H7 (cell line): Measurements from ENCODE around the gene NPAS3. TPM values are rescaled to one million over a fixed set of nuclear protein-coding genes. Genes with fewer than 3 reads are reported as not detected.

ENCODE experiments used
- DNase-seq: peaks from one replicate; pipeline ENCODE4 v3.0.0; 2012
- H3K27me3 ChIP-seq: 2 replicates; pipeline ENCODE4 v1.6.0; 2011; ENCODE audit warnings: mild to moderate bottlenecking, low read length; ENCODE audit not compliant: control insufficient read depth, insufficient read depth
- H3K36me3 ChIP-seq: replicated peaks from 2 replicates; pipeline ENCODE4 v1.5.1; 2011; ENCODE audit warnings: low read length; ENCODE audit not compliant: control insufficient read depth, insufficient read depth
- H3K4me3 ChIP-seq: 2 replicates; pipeline ENCODE4 v1.5.1; 2011; ENCODE audit warnings: low read depth, mild to moderate bottlenecking, control low read depth, low read length, moderate library complexity; ENCODE audit not compliant: insufficient read depth
- total RNA-seq: library from RNA; depleted of rRNA; stranded (reverse); fragments of >200 nt; shearing (Covaris generic); gene quantifications from 2 replicates; pipeline ENCODE4 v1.2.3, GENCODE V29; 2014

NPAS3 gene
- total RNA-seq, 1 experiment from 2014 or later = 4.3 TPM

DNA sequence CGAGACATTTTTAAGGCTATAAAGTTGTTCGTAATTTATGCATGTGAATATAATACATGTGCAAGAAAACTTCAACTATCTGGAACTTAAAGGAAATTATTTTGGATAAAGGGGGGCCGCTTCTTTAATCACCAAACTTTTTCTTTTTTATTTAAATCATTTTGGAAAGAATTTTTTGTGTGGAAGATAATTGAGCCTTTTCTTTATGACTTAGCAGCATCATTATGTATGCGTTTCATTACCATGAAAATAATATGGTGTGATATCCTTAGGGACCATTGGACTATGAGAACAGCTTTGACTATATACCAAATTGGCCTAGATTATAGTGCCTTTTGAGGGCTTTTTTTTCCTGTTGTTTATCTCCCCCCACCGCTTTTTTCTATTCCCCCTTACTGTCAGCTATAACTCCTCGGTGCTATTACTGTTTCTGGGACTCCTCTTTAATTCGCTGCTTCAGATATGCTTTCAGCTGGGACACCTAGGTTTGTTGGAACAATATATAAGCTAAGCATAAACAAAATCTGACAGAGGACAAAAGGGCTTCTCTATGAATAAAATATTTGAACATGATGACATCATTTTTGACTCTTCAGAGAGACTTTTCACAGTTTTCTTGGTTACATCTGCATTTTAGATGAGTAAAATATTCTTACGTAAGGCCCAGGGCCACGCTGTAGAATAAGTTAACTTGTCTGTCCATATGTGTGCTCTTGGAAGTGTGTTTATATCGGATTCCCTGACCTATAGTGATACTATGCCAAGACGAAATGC lies 392.7 kb downstream of the NPAS3 start:
- Histone ChIP-seq H3K27me3 (no peaks in the 10 kb centered on the region), H3K36me3 (no peaks in the 10 kb centered on the region), H3K4me3 (no peak overlapping the region)
- no peak for DNase-seq

DNA sequence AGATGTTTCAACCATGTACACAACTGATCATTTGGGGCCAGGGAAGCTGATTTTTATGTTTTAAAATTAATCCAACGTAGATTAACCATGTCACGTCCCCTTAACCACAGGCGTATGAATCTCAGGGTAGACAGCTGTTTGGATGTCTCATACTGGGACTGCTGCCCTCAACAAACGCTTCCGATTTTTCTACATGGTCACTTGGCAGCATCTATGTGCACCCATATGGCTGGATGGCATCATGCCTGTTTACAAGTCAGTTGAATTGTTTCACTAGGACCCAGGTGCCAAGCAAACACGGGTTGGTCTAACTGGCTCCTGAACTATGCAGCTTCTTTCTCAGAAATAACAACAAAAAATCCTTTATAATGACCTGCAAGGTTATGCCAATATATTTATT lies 393.8 kb downstream of the NPAS3 start:
- Histone ChIP-seq H3K4me3 (no peak overlapping the region), H3K36me3 (no peaks in the 10 kb centered on the region), H3K27me3 (no peaks in the 10 kb centered on the region)
- no peak for DNase-seq

DNA sequence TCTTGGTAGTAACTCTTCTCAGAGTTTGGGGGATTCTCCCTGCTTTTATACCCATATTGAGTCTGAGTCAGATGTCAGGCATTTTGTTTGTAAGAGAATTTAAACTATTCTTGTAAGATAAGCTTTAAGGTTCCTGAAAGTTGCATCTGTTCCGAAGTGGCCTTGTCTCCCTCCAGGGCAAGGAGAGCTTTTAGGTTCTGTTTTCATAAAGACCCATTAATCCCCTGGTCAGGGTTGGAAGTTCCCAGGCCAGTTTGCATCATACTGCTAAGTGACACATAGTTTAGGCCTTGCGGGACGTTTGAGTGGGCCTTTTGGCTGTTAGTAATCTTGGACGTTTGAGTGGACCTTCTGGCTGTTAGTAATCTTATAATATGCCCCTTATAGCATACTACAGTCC lies 396.7 kb downstream of the NPAS3 start:
- no peak for DNase-seq
- H3K4me3 ChIP-seq = no peak overlapping the region
- H3K27me3 ChIP-seq = no peaks in the 10 kb centered on the region
- H3K36me3 ChIP-seq = no peaks in the 10 kb centered on the region

DNA sequence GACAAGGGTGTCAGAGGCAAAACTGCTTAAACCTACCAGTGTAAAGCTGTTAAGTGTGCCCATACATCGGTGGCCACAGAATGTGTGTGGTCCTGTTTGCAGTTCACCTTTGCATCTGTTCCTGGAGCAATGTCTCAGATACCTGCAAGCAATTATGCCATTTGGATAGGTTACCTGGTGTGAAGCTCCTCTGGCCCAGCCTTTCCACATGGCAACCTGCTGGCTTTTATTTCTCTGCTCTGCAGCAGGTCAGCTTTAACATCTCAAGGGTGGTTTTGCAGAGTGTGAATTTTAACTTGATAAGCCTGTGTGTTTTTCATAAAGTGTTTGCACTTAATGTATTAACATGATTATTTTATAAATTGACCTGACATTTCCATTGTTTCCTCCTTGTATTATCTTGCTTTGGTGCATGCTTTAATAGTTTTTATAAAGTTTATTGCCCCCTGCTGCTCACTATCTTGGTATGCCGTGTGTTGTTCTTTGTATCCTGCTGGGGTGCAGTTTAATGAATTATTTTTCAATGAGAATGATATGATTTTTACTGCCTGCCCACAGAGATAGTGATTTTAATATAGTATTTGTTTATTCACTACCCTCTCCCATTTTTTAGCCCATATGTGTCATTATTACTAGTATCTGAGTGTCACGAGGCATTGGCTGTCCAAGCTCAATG lies 403.8 kb downstream of the NPAS3 start:
- Histone ChIP-seq H3K36me3 (no peaks in the 10 kb centered on the region), H3K27me3 (no peaks in the 10 kb centered on the region), H3K4me3 (no peak overlapping the region)
- DNase-seq = no peak

DNA sequence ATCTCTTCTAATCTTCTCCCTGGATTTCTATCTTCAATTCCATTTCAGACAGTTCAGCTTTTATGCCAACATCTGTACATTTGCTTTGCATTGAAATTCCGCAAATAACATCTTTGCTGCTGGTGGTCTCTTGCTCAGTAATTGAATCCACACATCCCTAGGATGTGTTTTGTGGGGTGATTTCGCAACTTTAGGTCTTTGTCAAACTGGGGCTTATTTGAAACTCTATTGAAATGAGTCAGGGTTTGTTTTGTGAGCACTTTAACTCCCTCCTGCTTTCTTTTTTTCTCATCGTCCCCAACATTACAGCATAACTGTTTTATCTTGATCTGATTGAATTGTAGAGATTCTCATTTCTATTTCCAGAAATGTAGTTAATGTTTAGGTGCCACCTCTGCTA lies 404.3 kb downstream of the NPAS3 start:
- H3K4me3 ChIP-seq = no peak overlapping the region
- no peaks in the 10 kb centered on the region for H3K27me3 ChIP-seq
- no peak for DNase-seq
- no peaks in the 10 kb centered on the region for H3K36me3 ChIP-seq

DNA sequence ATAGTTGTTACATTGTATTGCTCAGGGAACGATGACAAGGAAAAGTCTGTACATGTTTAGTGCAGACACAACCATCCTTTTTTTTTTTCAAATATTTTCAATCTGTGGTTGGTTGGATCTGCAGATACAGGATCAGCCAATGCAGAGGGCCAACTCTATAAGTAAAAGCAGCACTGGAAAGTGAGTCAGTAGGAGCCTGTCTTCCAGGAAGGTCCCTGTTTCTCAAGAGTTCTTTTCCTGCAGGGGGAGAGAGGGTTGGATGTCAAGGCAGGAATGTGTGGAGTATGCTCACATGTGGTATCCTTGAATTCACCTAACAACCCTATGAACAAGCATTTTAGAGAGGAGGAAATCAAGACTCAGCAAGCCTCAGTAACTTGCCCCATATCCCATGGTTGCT lies 409.1 kb downstream of the NPAS3 start:
- H3K27me3 ChIP-seq = no peaks in the 10 kb centered on the region

DNA sequence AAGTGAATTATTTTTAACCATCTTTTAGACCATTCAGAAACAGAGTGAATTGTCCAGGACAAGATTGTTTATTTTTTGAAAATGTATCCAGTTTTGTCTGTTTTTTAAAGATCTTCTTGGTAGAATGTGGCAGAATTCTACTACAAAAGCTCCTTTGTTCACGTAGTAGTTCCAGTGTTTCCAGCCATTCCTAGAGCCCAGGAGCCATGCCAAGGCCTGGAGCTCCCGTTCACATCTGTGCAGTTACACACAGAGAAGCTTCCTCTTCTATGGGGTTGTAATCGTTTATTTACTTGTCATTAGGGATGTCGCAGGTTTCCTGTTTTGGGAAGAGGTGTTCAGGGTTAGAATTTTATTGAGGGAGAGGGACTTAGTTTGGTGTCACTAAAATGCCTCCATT lies 409.8 kb downstream of the NPAS3 start:
- Histone ChIP-seq H3K4me3 (no peak overlapping the region), H3K27me3 (no peaks in the 10 kb centered on the region), H3K36me3 (no peaks in the 10 kb centered on the region)
- no peak for DNase-seq

More for the DNA sequence above, 409.1 kb downstream of the NPAS3 start:
- no peak for DNase-seq
- Histone ChIP-seq H3K4me3 (no peak overlapping the region), H3K36me3 (no peaks in the 10 kb centered on the region)

DNA sequence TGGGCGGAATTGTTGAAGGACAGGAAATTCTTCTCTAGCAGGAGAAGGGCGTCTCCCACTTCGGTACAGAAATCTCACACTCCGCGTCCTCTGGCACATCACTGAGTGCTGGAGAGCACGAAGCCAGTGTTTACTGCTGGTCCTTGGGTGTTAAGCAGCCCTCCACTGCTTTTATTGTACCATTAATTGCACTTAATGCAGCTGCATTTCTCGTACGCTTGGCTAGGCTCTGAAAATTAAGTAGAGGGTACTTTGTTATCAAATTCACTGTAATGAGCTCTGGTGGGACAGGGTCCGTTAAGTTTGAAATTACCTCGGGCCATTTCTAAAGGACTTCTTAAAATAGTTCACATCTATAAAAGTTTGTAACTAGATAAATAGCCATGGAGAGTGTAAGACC lies 411.2 kb downstream of the NPAS3 start:
- Histone ChIP-seq H3K27me3 (no peaks in the 10 kb centered on the region), H3K4me3 (no peak overlapping the region), H3K36me3 (no peaks in the 10 kb centered on the region)
- DNase-seq = no peak

DNA sequence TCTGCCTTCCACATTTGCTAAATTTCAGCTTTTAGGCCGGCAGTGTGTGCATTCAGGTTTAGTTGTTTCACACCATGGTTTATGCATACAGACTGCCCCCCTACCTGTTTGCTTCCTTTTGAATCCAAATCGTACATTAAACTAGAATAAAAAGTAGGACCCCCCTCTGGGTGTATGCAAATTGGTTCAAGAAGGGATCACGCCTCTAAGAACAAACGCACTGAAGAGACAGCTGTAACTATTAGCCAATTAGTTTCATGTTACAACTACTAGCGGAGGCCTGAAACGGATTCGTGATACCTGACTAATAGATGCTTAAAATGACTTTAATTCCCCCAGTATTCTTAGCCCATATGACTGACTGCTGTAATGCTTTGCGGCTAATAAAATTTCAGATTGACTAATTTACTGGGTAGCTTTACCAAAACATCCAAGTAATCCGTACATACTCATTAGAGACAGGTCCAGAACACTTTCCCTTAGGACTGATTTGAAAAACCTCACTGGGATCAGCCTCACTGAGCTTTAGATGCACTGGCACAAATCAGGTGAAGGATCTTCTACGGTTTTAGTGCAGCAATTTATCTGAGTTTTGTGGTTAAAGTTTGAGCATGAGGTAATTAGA lies 411.8 kb downstream of the NPAS3 start:
- DNase-seq = no peak
- Histone ChIP-seq H3K36me3 (no peaks in the 10 kb centered on the region), H3K4me3 (no peak overlapping the region), H3K27me3 (no peaks in the 10 kb centered on the region)

DNA sequence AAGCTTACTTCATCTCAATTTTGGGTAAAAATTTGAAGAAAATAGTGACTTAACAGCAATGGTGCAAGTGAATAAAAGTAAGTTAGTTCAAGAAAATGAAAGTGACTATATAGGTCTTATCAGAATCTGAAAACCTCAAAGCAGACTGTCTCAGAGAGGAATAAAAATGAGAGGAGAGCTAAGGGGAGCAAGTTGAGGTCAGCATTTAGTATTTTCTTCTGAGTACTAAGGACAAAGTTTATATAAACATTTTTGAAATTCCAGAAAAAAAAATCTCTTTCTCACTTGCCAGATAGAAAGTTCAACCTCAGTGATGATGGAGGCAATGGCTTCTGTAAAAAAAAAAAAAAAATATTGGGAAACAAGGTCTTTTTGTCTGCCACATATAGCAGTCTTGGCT lies 414.1 kb downstream of the NPAS3 start:
- H3K36me3 ChIP-seq = no peaks in the 10 kb centered on the region
- H3K27me3 ChIP-seq = no peaks in the 10 kb centered on the region
- no peak for DNase-seq
- H3K4me3 ChIP-seq = no peak overlapping the region

DNA sequence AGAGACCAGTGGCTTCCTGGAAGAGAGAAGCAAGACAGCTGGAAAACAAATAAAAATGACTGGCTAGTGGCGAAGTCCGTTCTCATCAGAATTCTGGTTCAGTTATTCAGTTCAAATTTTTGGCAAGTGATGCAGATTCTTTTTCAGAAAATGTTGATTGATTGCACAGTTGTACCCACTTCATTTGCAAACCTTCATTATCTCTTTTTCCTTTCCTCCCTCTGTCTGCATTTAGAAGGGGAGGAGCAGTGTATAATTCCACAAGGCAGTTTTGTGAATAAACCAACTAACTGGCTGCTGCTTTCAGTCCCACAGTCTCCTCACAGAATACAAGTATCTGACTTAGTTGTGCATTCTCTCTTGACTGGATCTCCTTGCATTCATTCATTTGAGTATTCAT lies 417.5 kb downstream of the NPAS3 start:
- H3K4me3 ChIP-seq = no peak overlapping the region
- DNase-seq = no peak
- H3K36me3 ChIP-seq = no peaks in the 10 kb centered on the region
- no peaks in the 10 kb centered on the region for H3K27me3 ChIP-seq

DNA sequence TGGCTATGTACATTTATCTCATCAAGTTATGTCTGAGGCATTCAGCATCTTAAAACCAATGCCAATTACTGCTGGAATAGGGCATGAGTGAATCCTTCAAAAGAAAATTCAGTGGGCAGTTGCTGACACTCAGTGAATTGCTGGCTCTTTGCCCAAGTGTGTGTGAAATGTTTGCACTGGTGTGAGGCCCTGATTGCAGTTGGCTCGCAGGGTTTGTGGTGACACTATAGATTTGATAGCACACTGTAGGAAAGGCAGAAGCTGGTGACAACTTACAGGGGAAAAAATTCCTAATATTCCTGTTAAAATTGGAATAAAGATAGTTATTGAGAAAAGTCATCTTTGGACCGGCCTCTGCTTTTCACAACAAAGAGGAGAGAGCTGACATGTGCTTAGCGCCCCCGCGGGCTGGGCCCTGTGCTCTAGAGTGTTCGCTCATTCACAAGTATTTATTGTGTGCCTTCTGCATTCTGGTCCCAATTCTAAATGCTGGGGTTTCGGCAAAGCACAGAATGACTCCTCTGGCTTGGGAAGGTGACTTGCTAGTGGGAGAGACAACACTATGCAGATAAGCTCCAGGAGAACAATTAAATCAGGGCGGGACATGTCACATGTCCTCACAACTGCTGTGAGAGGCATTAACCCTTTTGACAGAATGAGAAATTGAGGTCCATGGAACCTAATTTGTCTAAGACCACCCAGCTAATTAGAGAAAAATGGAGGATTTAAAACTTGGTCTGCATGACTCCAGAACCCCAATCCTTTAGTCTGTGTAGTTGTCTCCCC lies 418.7 kb downstream of the NPAS3 start:
- H3K36me3 ChIP-seq = no peaks in the 10 kb centered on the region
- no peak for DNase-seq
- H3K27me3 ChIP-seq = no peaks in the 10 kb centered on the region

DNA sequence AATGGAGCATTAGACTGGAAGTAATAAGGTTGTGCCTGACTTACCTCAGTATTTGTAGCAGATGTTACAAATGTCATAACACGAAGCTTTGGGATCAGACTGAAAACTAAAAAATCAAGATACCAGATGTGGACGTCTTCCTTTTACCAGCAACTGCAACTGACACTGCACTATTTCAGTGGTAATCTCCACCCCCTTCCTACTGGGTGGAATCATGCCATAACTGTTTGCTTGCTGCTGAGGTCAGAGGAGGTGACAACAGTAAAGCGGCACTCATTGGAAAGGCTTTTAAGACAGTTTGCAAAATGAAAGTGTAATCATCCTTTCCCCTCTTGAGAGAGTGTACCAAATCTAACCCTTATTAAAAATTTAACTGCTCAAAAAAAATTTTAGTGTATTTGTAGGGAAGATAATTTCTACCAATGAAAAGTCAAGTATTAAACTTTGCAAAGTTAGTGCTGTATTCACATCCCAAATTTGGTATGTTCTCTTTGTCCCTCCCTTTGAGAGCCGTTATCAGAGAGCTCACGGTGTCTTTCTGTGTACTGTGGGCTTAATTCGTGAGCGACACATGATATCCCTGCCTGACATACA lies 420.7 kb downstream of the NPAS3 start:
- DNase-seq = no peak
- Histone ChIP-seq H3K27me3 (no peaks in the 10 kb centered on the region), H3K4me3 (no peak overlapping the region), H3K36me3 (no peaks in the 10 kb centered on the region)

More for the DNA sequence above, 418.7 kb downstream of the NPAS3 start:
- H3K4me3 ChIP-seq = no peak overlapping the region

DNA sequence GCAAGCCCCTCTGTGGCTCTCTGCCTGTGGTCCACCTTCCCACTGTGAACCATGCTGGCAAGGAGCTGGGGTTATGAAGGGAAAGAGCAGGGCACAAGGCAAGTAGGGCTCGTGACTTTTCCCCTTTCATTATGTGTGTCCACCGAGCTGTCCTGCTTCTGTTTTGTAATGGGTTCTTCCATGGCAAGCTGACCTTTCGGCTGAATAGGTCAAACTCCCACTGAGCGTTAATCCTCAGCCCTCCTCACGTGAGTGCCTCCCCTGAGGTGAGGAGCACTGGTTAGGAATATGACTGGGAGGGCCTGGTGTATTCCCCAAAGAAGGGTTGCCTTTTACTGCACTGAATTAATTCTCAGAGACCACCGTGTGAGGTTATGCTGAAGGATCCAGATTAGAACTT lies 424.3 kb downstream of the NPAS3 start:
- peak; percentile 32 for DNase-seq
- H3K4me3 ChIP-seq = no peak overlapping the region

More for the DNA sequence above, 424.3 kb downstream of the NPAS3 start:
- no peaks in the 10 kb centered on the region for H3K27me3 ChIP-seq
- H3K36me3 ChIP-seq = no peaks in the 10 kb centered on the region
